ENCODE data around the gene VPS13D.

DNA sequence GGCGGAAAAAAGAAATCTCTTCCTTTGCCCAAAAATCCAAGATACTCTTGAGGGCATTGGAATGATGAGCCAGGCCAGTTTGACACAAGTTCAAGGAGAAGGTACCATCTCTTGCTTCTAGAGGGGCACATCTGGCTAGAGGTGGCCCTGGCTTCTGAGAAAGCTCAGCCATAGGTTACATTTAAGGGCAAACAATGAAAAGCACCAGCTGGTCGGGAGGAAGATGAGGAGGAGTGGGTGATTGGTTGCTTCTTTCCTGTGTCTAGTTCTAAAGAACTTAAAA is 256.2 kb downstream of the VPS13D start:
- TF ChIP-seq CTCF (IDR thresholded peaks at IDR 0.05 in 2 of 3, conservative IDR thresholded peaks at IDR 0.05 in 1 of 3; ENCODE audit: borderline replicate concordance in 1 of 3, insufficient read depth in 1 of 3, low read depth in 2 of 3, low read length in 2 of 3) (no peak), POLR2A (IDR thresholded peaks at IDR 0.05; ENCODE audit: borderline replicate concordance, extremely low read depth, insufficient read depth, insufficient read length) (no peak), EZH2phosphoT487 (IDR thresholded peaks at IDR 0.05; ENCODE audit: borderline replicate concordance) (no peak), EZH2 (IDR thresholded peaks at IDR 0.05) (no peak), SP1 (IDR thresholded peaks at IDR 0.05; ENCODE audit: low read depth) (no peak), JUND (IDR thresholded peaks at IDR 0.05) (no peak), POLR2AphosphoS5 (IDR thresholded peaks at IDR 0.05; ENCODE audit: low read depth, low read length) (no peak), REST (IDR thresholded peaks at IDR 0.05; ENCODE audit: low read depth) (no peak), RAD21 (IDR thresholded peaks at IDR 0.05; ENCODE audit: low read depth) (no peak), CBX3 (IDR thresholded peaks at IDR 0.05; ENCODE audit: low read depth) (no peak), SIN3A (IDR thresholded peaks at IDR 0.05; ENCODE audit: low read depth) (no peak), YY1 (IDR thresholded peaks at IDR 0.05; ENCODE audit: extremely low read depth, insufficient replicate concordance, low read depth, low read length) (no peak)
- TF ChIP-seq, protein P1, sequence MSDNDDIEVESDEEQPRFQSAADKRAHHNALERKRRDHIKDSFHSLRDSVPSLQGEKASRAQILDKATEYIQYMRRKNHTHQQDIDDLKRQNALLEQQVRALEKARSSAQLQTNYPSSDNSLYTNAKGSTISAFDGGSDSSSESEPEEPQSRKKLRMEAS (IDR thresholded peaks at IDR 0.05), result no peak
- TF ChIP-seq, protein P2, sequence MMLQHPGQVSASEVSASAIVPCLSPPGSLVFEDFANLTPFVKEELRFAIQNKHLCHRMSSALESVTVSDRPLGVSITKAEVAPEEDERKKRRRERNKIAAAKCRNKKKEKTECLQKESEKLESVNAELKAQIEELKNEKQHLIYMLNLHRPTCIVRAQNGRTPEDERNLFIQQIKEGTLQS (IDR thresholded peaks at IDR 0.05), result no peak

All from HCT116 (cell line).